Caco-2 (cell line): ENCODE results near the gene NKAIN2. TPM values are rescaled to one million over a fixed set of nuclear protein-coding genes. Genes with fewer than 3 reads are reported as not detected.
A peak's percentile ranks its signal among the peaks of the same experiment; 100 is the strongest.
"Not testable (repeated sequence)": the region's sequence is repeated elsewhere in the genome, so short reads cannot be mapped to it uniquely, and the experiment has no call there.

ENCODE experiments used
- BruUV-seq: library from RNA; stranded (reverse); fragments of 400-500 nt; replicated peaks from 2 replicates; lab custom pipeline; 2021; lab: Mats Ljungman, UMichigan
- CTCF ChIA-PET: fragments of 300-600 bp; sonication (Branson Sonifier 250); formaldehyde crosslinking; loops from one replicate; lab custom pipeline; 2022; ENCODE audit warnings: antibody characterized with exemption; lab: Charles Lee
- POLR2A ChIA-PET: fragments of 300-600 bp; sonication (Branson Sonifier 250); formaldehyde crosslinking; loops from one replicate; lab custom pipeline; 2022; ENCODE audit warnings: antibody characterized with exemption; lab: Charles Lee
- DNase-seq, 2 experiments: peaks; one replicate each; pipeline versions ENCODE4 v3.0.0 to v3.0.0-alpha.2; 2020 to 2022
- H3K27me3 ChIP-seq: replicated peaks from 2 replicates; pipeline ENCODE4 v1.6.0; 2011; ENCODE audit warnings: low read length; ENCODE audit not compliant: control insufficient read depth, insufficient read depth
- H3K36me3 ChIP-seq: 2 replicates; pipeline ENCODE4 v1.5.1; 2011; ENCODE audit warnings: low read length; ENCODE audit not compliant: control insufficient read depth, insufficient read depth
- H3K4me1 ChIP-seq: fragments of 250-450 bp; sonication (Bioruptor Pico); 2 replicates; pipeline ENCODE4 v1.5.1; 2020; ENCODE audit warnings: mild to moderate bottlenecking
- H3K4me3 ChIP-seq: 2 replicates; pipeline ENCODE4 v1.5.1; 2011; ENCODE audit warnings: low read depth, mild to moderate bottlenecking, control low read depth, low read length
- H3K9me3 ChIP-seq: fragments of 250-450 bp; sonication (Bioruptor Pico); 2 replicates; pipeline ENCODE4 v1.5.1; 2020; ENCODE audit warnings: mild to moderate bottlenecking, moderate library complexity
- H3K27ac Mint-ChIP-seq: one replicate; pipeline ENCODE4 v1.8.0; 2022; ENCODE audit warnings: mixed read lengths; ENCODE audit not compliant: unreplicated experiment
- H3K27me3 Mint-ChIP-seq: one replicate; pipeline ENCODE4 v1.8.0; 2022; ENCODE audit warnings: mixed read lengths; ENCODE audit not compliant: insufficient read depth, unreplicated experiment
- H3K36me3 Mint-ChIP-seq: one replicate; pipeline ENCODE4 v1.8.0; 2022; ENCODE audit warnings: mild to moderate bottlenecking, mixed read lengths; ENCODE audit not compliant: insufficient read depth, unreplicated experiment
- H3K4me1 Mint-ChIP-seq: one replicate; pipeline ENCODE4 v1.8.0; 2022; ENCODE audit warnings: low read depth, mixed read lengths; ENCODE audit not compliant: unreplicated experiment
- H3K4me3 Mint-ChIP-seq: one replicate; pipeline ENCODE4 v1.8.0; 2022; ENCODE audit warnings: mild to moderate bottlenecking, moderate library complexity, mixed read lengths; ENCODE audit not compliant: unreplicated experiment
- H3K9me3 Mint-ChIP-seq: one replicate; pipeline ENCODE4 v1.8.0; 2022; ENCODE audit warnings: mixed read lengths; ENCODE audit not compliant: unreplicated experiment
- intact Hi-C: fragments of 100-400 bp; cut with micrococcal nuclease; formaldehyde crosslinking; loops from one replicate; pipeline ENCODE4 v1.10.0; 2022; ENCODE audit not compliant: unreplicated experiment
- total RNA-seq: library from RNA; stranded (reverse); gene quantifications from 2 replicates; pipeline ENCODE4 v1.2.3, GENCODE V29; 2022
- TF ChIP-seq, protein P1 (sequence below), 2 experiments: fragments of 200-600 bp in 1 of 2; IDR thresholded peaks; 1 replicate in 1 of 2; 2 replicates in 1 of 2; pipeline versions ENCODE4 v1.5.1 to v1.8.0; 2011 to 2022; ENCODE audit warnings: antibody characterized with exemption in 1 of 2, control low read depth in 1 of 2, inconsistent platforms in 1 of 2, low read depth in 1 of 2, low read length in 1 of 2, mild to moderate bottlenecking in 1 of 2, moderate library complexity in 1 of 2; ENCODE audit not compliant: insufficient read depth in 1 of 2, severe bottlenecking in 1 of 2, unreplicated experiment in 1 of 2

The NKAIN2 gene
- total RNA-seq, 1 experiment from 2014 or later: not detected

DNA sequence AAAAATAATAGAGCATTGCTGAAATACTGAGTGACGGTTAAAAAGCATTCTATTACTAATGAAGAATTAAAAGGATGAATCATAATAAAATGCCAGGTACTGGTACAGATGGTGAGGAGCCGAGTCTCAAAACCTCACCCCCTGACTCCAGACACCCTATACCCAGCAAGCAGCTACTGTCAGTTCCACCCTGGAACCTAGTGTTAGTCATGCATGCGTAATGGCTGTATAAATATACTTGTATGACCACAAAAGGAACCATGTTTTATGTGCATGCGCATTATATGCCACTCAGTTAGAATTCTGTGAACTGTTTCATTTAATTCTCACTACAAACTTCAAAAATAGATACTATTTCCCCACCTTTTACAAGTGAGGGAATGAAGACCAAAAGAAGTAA, 589.9 kb downstream of the NKAIN2 start:
- ChIA-PET POLR2A (no interaction called here), CTCF (no interaction called here)
- H3K9me3 Mint-ChIP-seq: no peaks in the 10 kb centered on the region
- TF ChIP-seq, protein P1, sequence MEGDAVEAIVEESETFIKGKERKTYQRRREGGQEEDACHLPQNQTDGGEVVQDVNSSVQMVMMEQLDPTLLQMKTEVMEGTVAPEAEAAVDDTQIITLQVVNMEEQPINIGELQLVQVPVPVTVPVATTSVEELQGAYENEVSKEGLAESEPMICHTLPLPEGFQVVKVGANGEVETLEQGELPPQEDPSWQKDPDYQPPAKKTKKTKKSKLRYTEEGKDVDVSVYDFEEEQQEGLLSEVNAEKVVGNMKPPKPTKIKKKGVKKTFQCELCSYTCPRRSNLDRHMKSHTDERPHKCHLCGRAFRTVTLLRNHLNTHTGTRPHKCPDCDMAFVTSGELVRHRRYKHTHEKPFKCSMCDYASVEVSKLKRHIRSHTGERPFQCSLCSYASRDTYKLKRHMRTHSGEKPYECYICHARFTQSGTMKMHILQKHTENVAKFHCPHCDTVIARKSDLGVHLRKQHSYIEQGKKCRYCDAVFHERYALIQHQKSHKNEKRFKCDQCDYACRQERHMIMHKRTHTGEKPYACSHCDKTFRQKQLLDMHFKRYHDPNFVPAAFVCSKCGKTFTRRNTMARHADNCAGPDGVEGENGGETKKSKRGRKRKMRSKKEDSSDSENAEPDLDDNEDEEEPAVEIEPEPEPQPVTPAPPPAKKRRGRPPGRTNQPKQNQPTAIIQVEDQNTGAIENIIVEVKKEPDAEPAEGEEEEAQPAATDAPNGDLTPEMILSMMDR (IDR thresholded peaks at IDR 0.05; ENCODE audit: insufficient read depth in 1 of 2, low read depth in 1 of 2, low read length in 1 of 2, severe bottlenecking in 1 of 2, unreplicated experiment in 1 of 2): no peak
- no peaks in the 10 kb centered on the region for H3K36me3 ChIP-seq
- H3K27me3 ChIP-seq: no peaks in the 10 kb centered on the region
- no TSS peak for BruUV-seq
- no peaks in the 10 kb centered on the region for H3K36me3 Mint-ChIP-seq
- no peaks in the 10 kb centered on the region for H3K27me3 Mint-ChIP-seq
- H3K4me3 ChIP-seq: no peak overlapping the region
- no peaks in the 10 kb centered on the region for H3K4me1 ChIP-seq
- no peaks in the 10 kb centered on the region for H3K4me1 Mint-ChIP-seq
- DNase-seq: no peak
- H3K27ac Mint-ChIP-seq: no peak overlapping the region
- intact Hi-C loops: no loop called here
- H3K9me3 ChIP-seq: no peaks in the 10 kb centered on the region
- H3K4me3 Mint-ChIP-seq: no peak overlapping the region

DNA sequence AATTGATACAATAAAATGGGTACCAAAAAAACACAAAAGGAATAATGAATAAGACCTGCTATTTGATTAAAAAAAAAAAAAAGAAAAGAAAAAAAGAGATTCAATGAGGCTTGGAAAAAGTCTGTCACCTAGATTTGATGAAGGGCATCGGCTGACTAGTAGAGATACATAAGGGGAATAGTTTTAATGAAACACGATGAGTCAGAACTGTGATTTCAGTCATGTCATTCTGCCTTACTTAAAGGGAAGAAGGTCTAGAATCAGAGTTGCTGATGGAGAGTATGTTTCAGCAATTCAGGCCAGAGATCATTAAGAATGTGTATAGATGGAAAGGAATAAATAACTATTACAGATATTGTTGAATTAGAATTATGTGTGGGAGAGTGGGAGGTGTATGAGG, 592.7 kb downstream of the NKAIN2 start:
- H3K4me1 ChIP-seq: no peaks in the 10 kb centered on the region
- H3K4me3 ChIP-seq: no peak overlapping the region
- intact Hi-C loops: no loop called here
- POLR2A ChIA-PET: no interaction called here
- Mint-ChIP-seq H3K9me3 (no peaks in the 10 kb centered on the region), H3K36me3 (no peaks in the 10 kb centered on the region), H3K27ac (no peak overlapping the region), H3K4me3 (no peak overlapping the region), H3K4me1 (no peaks in the 10 kb centered on the region), H3K27me3 (no peaks in the 10 kb centered on the region)
- no peak for DNase-seq
- TF ChIP-seq, protein P1 (IDR thresholded peaks at IDR 0.05; ENCODE audit: insufficient read depth in 1 of 2, low read depth in 1 of 2, low read length in 1 of 2, severe bottlenecking in 1 of 2, unreplicated experiment in 1 of 2): no peak
- CTCF ChIA-PET: no interaction called here
- no peaks in the 10 kb centered on the region for H3K36me3 ChIP-seq
- H3K27me3 ChIP-seq: no peaks in the 10 kb centered on the region
- BruUV-seq: no TSS peak
- no peaks in the 10 kb centered on the region for H3K9me3 ChIP-seq

DNA sequence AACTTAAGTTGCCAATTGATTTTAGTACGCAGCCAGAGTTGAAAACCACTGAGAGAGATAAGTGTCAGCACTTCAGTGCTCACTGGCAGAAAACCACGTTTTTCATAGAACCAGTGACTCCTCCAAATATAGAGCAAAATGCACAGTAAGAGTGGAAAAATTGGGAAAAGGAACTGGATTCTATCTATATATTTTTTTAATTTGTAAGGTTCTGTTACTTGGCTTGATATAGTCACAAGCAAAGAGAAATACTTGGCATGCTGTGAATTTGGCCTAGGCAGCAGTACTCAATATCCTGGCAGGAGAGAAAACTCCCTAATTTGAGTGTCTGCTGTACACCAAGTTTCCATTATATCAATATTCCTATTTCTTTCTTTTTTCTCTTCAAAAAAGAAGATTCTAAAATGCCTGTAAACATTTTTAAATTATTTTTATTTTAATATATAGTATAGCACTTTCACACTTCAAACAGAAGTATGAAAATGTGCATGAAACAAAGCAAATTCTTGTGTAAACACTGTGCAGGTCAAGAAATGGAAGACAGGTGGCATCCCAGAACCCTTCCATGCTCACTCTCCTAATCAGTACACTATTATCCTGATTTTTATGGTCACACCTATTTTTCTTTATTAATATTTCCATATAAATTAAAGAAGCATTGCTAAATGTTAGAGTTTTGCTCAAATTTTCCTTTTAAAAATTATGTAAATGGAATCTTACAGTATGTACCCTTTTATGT, 596.8 kb downstream of the NKAIN2 start:
- Mint-ChIP-seq H3K36me3 (no peaks in the 10 kb centered on the region), H3K4me3 (no peak overlapping the region), H3K27ac (no peak overlapping the region), H3K9me3 (no peaks in the 10 kb centered on the region), H3K4me1 (no peaks in the 10 kb centered on the region), H3K27me3 (no peaks in the 10 kb centered on the region)
- Histone ChIP-seq H3K36me3 (no peaks in the 10 kb centered on the region), H3K27me3 (no peaks in the 10 kb centered on the region), H3K4me1 (no peaks in the 10 kb centered on the region), H3K4me3 (no peak overlapping the region), H3K9me3 (no peaks in the 10 kb centered on the region)
- intact Hi-C loops: no loop called here
- TF ChIP-seq, protein P1 (IDR thresholded peaks at IDR 0.05; ENCODE audit: insufficient read depth in 1 of 2, low read depth in 1 of 2, low read length in 1 of 2, severe bottlenecking in 1 of 2, unreplicated experiment in 1 of 2): peak; percentile 29 to 32
- no peak for DNase-seq
- CTCF ChIA-PET: no interaction called here
- POLR2A ChIA-PET: no interaction called here
- BruUV-seq: no TSS peak

DNA sequence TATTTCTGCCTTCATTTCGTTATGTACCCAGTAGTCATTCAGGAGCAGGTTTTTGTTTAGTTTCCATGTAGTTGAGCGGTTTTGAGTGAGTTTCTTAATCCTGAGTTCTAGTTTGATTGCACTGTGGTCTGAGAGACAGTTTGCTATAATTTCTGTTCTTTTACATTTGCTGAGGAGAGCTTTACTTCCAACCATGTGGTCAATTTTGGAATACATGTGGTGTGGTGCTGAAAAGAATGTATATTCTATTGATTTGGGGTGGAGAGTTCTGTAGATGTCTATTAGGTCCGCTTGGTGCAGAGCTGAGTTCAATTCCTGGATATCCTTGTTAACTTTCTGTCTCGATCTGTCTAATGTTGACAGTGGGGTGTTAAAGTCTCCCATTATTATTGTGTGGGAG, 606.8 kb downstream of the NKAIN2 start:
- BruUV-seq, H3K9me3 ChIP-seq, intact Hi-C loops, H3K27ac Mint-ChIP-seq, H3K9me3 Mint-ChIP-seq, H3K4me1 Mint-ChIP-seq, H3K36me3 Mint-ChIP-seq, H3K4me3 Mint-ChIP-seq, DNase-seq, CTCF ChIA-PET, H3K27me3 Mint-ChIP-seq, H3K4me1 ChIP-seq, H3K27me3 ChIP-seq, H3K4me3 ChIP-seq, H3K36me3 ChIP-seq, POLR2A ChIA-PET: not testable (repeated sequence)

DNA sequence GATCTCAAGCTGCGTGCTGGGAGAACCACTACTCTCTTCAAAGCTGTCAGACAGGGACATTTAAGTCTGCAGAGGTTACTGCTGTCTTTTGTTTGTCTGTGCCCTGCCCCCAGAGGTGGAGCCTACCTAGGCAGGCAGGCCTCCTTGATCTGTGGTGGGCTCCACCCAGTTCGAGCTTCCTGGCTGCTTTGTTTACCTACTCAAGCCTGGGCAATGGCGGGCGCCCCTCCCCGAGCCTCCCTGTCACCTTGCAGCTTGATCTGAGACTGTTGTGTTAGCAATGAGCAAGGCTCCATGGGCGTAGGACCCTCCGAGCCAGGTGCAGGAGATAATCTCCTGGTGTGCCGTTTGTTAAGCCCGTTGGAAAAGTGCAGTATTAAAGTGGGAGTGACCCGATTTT, 609.0 kb downstream of the NKAIN2 start:
- H3K27me3 Mint-ChIP-seq, CTCF ChIA-PET, BruUV-seq, intact Hi-C loops, H3K4me3 ChIP-seq, H3K27ac Mint-ChIP-seq, H3K36me3 Mint-ChIP-seq, H3K4me3 Mint-ChIP-seq, H3K27me3 ChIP-seq, H3K36me3 ChIP-seq, H3K4me1 Mint-ChIP-seq, H3K9me3 Mint-ChIP-seq, H3K9me3 ChIP-seq, H3K4me1 ChIP-seq, POLR2A ChIA-PET: not testable (repeated sequence)
- peak; percentile 4 to 34 for DNase-seq
